ENCODE results near the gene MATN4. TPM values are rescaled to one million over a fixed set of nuclear protein-coding genes. Genes with fewer than 3 reads are reported as not detected.

Gene MATN4
- total RNA-seq, 1 experiment from 2014 or later = 0.64 TPM

DNA sequence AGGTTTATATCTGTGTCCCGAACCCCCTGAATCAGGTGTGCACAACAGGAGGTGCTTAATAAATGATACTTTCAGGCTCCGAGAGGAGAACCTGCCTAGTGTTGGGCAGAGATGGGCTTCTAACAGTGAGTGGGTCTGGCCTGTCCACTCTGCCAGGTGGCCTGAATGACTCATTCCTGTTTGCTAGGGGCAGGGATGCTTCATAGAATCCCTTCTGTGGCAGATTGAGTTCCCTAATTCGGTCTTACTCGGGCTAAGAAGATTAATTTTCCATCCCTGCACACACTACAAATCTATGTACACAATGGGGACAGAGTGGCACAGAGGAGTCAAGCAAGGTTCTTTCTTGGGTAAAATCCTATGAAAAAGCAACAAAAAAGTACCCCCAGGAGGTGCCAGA lies 20.4 kb upstream of the MATN4 start:
- Histone ChIP-seq H3K27me3 (ENCODE audit: insufficient read depth, low read length) (no peaks in the 10 kb centered on the region), H3K4me2 (ENCODE audit: low read length) (no peak overlapping the region), H3K79me2 (ENCODE audit: insufficient read depth, low read length) (0 out of 2 replicates have a peak, but pooled peaks cover 14% of the 10 kb centered on the region), H2AFZ (ENCODE audit: low read depth, low read length, poor library complexity, severe bottlenecking) (no peak overlapping the region), H3K9me3 (ENCODE audit: control insufficient read depth in 1 of 2, insufficient read depth in 1 of 2, low read depth in 1 of 2, low read length in 2 of 2) (no peaks in the 10 kb centered on the region), H3K27ac (ENCODE audit: low read depth, low read length) (no peak overlapping the region), H3K36me3 (ENCODE audit: control insufficient read depth in 1 of 2, insufficient read depth in 2 of 2, low read length in 2 of 2) (peaks cover 29 to 53% of the 10 kb centered on the region in 2 experiments), H3K4me3 (replicated peaks in 1 of 2; ENCODE audit: low read depth in 1 of 2, low read length in 2 of 2) (no peak overlapping the region), H3K4me1 (ENCODE audit: control insufficient read depth in 1 of 2, insufficient read depth in 2 of 2, low read length in 2 of 2) (no peaks in the 10 kb centered on the region), H3K9ac (ENCODE audit: low read length) (no peak overlapping the region), H3K9me2 (ENCODE audit: insufficient read depth) (no peaks in the 10 kb centered on the region), H4K20me1 (ENCODE audit: insufficient read depth) (peaks cover 3% of the 10 kb centered on the region; the same call in 1 of the 2 replicates)
- no peak for TF ChIP-seq EZH2 (IDR thresholded peaks at IDR 0.05)
- no peak for TF ChIP-seq SP1 (IDR thresholded peaks at IDR 0.05; ENCODE audit: low read depth)
- no peak for TF ChIP-seq TCF7L2 (IDR thresholded peaks at IDR 0.05; ENCODE audit: borderline replicate concordance, extremely low read depth, insufficient read depth, insufficient read length)
- TF ChIP-seq RAD21 (IDR thresholded peaks at IDR 0.05; ENCODE audit: low read depth) = no peak
- TF ChIP-seq, protein P1, sequence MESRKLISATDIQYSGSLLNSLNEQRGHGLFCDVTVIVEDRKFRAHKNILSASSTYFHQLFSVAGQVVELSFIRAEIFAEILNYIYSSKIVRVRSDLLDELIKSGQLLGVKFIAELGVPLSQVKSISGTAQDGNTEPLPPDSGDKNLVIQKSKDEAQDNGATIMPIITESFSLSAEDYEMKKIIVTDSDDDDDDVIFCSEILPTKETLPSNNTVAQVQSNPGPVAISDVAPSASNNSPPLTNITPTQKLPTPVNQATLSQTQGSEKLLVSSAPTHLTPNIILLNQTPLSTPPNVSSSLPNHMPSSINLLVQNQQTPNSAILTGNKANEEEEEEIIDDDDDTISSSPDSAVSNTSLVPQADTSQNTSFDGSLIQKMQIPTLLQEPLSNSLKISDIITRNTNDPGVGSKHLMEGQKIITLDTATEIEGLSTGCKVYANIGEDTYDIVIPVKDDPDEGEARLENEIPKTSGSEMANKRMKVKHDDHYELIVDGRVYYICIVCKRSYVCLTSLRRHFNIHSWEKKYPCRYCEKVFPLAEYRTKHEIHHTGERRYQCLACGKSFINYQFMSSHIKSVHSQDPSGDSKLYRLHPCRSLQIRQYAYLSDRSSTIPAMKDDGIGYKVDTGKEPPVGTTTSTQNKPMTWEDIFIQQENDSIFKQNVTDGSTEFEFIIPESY (IDR thresholded peaks at IDR 0.05; ENCODE audit: extremely low read depth, insufficient replicate concordance, low read length) = no peak
- no peak for TF ChIP-seq POLR2A (IDR thresholded peaks at IDR 0.05; ENCODE audit: borderline replicate concordance, extremely low read depth, insufficient read depth, insufficient read length)
- no peak for TF ChIP-seq CBX3 (IDR thresholded peaks at IDR 0.05; ENCODE audit: low read depth)
- TF ChIP-seq ZFX (IDR thresholded peaks at IDR 0.05) = no peak
- no peak for TF ChIP-seq EZH2phosphoT487 (IDR thresholded peaks at IDR 0.05; ENCODE audit: borderline replicate concordance)
- TF ChIP-seq, protein P2, sequence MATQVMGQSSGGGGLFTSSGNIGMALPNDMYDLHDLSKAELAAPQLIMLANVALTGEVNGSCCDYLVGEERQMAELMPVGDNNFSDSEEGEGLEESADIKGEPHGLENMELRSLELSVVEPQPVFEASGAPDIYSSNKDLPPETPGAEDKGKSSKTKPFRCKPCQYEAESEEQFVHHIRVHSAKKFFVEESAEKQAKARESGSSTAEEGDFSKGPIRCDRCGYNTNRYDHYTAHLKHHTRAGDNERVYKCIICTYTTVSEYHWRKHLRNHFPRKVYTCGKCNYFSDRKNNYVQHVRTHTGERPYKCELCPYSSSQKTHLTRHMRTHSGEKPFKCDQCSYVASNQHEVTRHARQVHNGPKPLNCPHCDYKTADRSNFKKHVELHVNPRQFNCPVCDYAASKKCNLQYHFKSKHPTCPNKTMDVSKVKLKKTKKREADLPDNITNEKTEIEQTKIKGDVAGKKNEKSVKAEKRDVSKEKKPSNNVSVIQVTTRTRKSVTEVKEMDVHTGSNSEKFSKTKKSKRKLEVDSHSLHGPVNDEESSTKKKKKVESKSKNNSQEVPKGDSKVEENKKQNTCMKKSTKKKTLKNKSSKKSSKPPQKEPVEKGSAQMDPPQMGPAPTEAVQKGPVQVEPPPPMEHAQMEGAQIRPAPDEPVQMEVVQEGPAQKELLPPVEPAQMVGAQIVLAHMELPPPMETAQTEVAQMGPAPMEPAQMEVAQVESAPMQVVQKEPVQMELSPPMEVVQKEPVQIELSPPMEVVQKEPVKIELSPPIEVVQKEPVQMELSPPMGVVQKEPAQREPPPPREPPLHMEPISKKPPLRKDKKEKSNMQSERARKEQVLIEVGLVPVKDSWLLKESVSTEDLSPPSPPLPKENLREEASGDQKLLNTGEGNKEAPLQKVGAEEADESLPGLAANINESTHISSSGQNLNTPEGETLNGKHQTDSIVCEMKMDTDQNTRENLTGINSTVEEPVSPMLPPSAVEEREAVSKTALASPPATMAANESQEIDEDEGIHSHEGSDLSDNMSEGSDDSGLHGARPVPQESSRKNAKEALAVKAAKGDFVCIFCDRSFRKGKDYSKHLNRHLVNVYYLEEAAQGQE (IDR thresholded peaks at IDR 0.05; ENCODE audit: low read depth) = no peak
- no peak for TF ChIP-seq SIN3A (IDR thresholded peaks at IDR 0.05; ENCODE audit: low read depth)
- TF ChIP-seq POLR2AphosphoS5 (IDR thresholded peaks at IDR 0.05; ENCODE audit: low read depth, low read length) = no peak
- TF ChIP-seq, protein P3, sequence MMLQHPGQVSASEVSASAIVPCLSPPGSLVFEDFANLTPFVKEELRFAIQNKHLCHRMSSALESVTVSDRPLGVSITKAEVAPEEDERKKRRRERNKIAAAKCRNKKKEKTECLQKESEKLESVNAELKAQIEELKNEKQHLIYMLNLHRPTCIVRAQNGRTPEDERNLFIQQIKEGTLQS (IDR thresholded peaks at IDR 0.05) = no peak
- TF ChIP-seq CEBPB (IDR thresholded peaks at IDR 0.05; ENCODE audit: low read depth) = no peak
- TF ChIP-seq, protein P4, sequence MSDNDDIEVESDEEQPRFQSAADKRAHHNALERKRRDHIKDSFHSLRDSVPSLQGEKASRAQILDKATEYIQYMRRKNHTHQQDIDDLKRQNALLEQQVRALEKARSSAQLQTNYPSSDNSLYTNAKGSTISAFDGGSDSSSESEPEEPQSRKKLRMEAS (IDR thresholded peaks at IDR 0.05) = no peak
- BruUV-seq (replicated peaks) = no TSS peak
- no peak for DNase-seq (ENCODE audit: low read depth, low spot score)
- ChIA-PET CTCF (interaction anchor here (1.7 kb wide), 1 partner anchor 443 kb away, joined by 3 read pairs; no protein-coding TSS in a partner anchor), POLR2A (no interaction called here), RAD21 (ENCODE audit: low non-redundant PET in 1 of 2, low total read pairs in 2 of 2, uncharacterized antibody in 2 of 2, unreplicated experiment in 2 of 2) (no interaction called here)
- intact Hi-C loops (cut with micrococcal nuclease) = no loop called here
- no peak for ATAC-seq
